Stomach (tissue), 9 donors: ENCODE measurements around the gene NTF4. TPM values are rescaled to one million over a fixed set of nuclear protein-coding genes. Genes with fewer than 3 reads are reported as not detected.

Source experiments
- DNase-seq, 2 donors: peaks; one replicate each; pipeline versions ENCODE4 v3.0.0 to v3.0.0-alpha.2; 2013 to 2019
- H3K27ac ChIP-seq, 5 donors: fragments of 200-600 bp in 4 of 5; sonication (generic) in 4 of 5; one replicate each; pipeline ENCODE4 v1.5.1; 2013 to 2019; ENCODE audit warnings: mild to moderate bottlenecking in 1 of 5, moderate library complexity in 1 of 5
- H3K27me3 ChIP-seq, 3 donors: fragments of 200-600 bp; sonication (generic); one replicate each; pipeline ENCODE4 v1.5.1; 2017 to 2019; ENCODE audit warnings: mixed run types in 1 of 3
- H3K36me3 ChIP-seq, 4 donors: fragments of 200-600 bp; sonication (generic); 1 replicate in 3 of 4; 2 replicates in 1 of 4; pipeline ENCODE4 v1.5.1; 2016 to 2019
- H3K4me1 ChIP-seq, 4 donors: fragments of 200-600 bp; sonication (generic); one replicate each; pipeline ENCODE4 v1.5.1; 2016 to 2019
- H3K4me3 ChIP-seq, 4 donors: fragments of 200-600 bp; sonication (generic) in 3 of 4; one replicate each; pipeline ENCODE4 v1.5.1; 2016 to 2019; ENCODE audit warnings: mild to moderate bottlenecking in 1 of 4
- H3K9me3 ChIP-seq, 4 donors: fragments of 200-600 bp; sonication (generic); one replicate each; pipeline ENCODE4 v1.5.1; 2016 to 2019
- EP300 ChIP-seq: sonication (generic); formaldehyde crosslinking; IDR thresholded peaks from one replicate; pipeline ENCODE4 v1.6.1; 2017; ENCODE audit warnings: antibody characterized with exemption
- POLR2A ChIP-seq, 4 donors: fragments of 450-650 bp; IDR thresholded peaks; one replicate each; pipeline ENCODE4 v1.6.1; 2016; ENCODE audit warnings: antibody characterized with exemption in 4 of 4, control low read depth in 2 of 4, mild to moderate bottlenecking in 1 of 4, moderate library complexity in 1 of 4
- POLR2AphosphoS5 ChIP-seq, 3 donors: sonication (generic); formaldehyde crosslinking; IDR thresholded peaks; one replicate each; pipeline ENCODE4 v1.6.1; 2016; ENCODE audit warnings: antibody characterized with exemption in 3 of 3
- WGBS, 5 donors: extraction: QIAGEN DNeasy Blood & Tissue Kit in 3 of 5; methylation state at CpG; one replicate each; pipeline versions ENCODE4 v1.1.5 to v1.1.7; 2013 to 2018; 5-methylcytosine and 5-hydroxymethylcytosine counted together
- intact Hi-C: fragments of 100-400 bp; cut with DNase I; formaldehyde crosslinking; loops from one replicate; pipeline ENCODE4 v1.15.1; 2023; ENCODE audit warnings: low total_unique reads
- polyA plus RNA-seq, 3 donors: library from polyadenylated mRNA; stranded (reverse); fragments of 200-250 nt; gene quantifications; one replicate each; pipeline ENCODE4 v1.2.3, GENCODE V29; 2013
- total RNA-seq, 5 donors: library from RNA; depleted of rRNA; stranded (reverse); fragments of >200 nt; gene quantifications; one replicate each; pipeline versions ENCODE4 v1.1.0 to v1.2.3, GENCODE V29; 2014 to 2016
- TF ChIP-seq, protein P1 (sequence below), 7 experiments: fragments of 450-650 bp in 4 of 7; fragments of 200-600 bp in 3 of 7; sonication (generic) in 3 of 7; IDR thresholded peaks; one replicate each; pipeline ENCODE4 v1.5.1; 2016 to 2019; ENCODE audit warnings: antibody characterized with exemption in 7 of 7, control low read depth in 2 of 7, mild to moderate bottlenecking in 1 of 7
- donor health status: healthy with polysubstance abuse.
- donor health status: Bipolar disorder and iron deficiency.
- donor health status: healthy.

Gene NTF4
- total and polyA plus RNA-seq, 8 donors: 17.5 TPM; not detected in 7

GRCh38 chr19:49101160-49101559 lies 36.5 kb upstream of the NTF4 start:
- H3K4me3 ChIP-seq: no peak overlapping the region
- intact Hi-C loops: no loop called here
- WGBS, 5 donors: 74 to 83% (median 77%) methylated on average over 12 of the region's 12 CpGs
- TF ChIP-seq POLR2AphosphoS5 (IDR thresholded peaks at IDR 0.05) (no peak), POLR2A (IDR thresholded peaks at IDR 0.05) (no peak), EP300 (no peak)
- TF ChIP-seq, protein P1, sequence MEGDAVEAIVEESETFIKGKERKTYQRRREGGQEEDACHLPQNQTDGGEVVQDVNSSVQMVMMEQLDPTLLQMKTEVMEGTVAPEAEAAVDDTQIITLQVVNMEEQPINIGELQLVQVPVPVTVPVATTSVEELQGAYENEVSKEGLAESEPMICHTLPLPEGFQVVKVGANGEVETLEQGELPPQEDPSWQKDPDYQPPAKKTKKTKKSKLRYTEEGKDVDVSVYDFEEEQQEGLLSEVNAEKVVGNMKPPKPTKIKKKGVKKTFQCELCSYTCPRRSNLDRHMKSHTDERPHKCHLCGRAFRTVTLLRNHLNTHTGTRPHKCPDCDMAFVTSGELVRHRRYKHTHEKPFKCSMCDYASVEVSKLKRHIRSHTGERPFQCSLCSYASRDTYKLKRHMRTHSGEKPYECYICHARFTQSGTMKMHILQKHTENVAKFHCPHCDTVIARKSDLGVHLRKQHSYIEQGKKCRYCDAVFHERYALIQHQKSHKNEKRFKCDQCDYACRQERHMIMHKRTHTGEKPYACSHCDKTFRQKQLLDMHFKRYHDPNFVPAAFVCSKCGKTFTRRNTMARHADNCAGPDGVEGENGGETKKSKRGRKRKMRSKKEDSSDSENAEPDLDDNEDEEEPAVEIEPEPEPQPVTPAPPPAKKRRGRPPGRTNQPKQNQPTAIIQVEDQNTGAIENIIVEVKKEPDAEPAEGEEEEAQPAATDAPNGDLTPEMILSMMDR (IDR thresholded peaks at IDR 0.05): no peak
- H3K36me3 ChIP-seq: peaks cover 95 to 100% (median 99%) of the 10 kb centered on the region in 4 donors
- H3K9me3 ChIP-seq: no peaks in the 10 kb centered on the region
- DNase-seq: no peak
- H3K4me1 ChIP-seq: peaks cover 0 to 23% (median 18%) of the 10 kb centered on the region in 4 donors
- H3K27ac ChIP-seq: no peak overlapping the region
- no peaks in the 10 kb centered on the region for H3K27me3 ChIP-seq

- H3K27ac ChIP-seq: no peak overlapping the region
- no peaks in the 10 kb centered on the region for H3K9me3 ChIP-seq
- H3K4me1 ChIP-seq: peaks cover 0 to 31% (median 25%) of the 10 kb centered on the region in 4 donors
- TF ChIP-seq, protein P1 (IDR thresholded peaks at IDR 0.05): no peak
- TF ChIP-seq POLR2A (IDR thresholded peaks at IDR 0.05) (no peak), POLR2AphosphoS5 (IDR thresholded peaks at IDR 0.05) (no peak), EP300 (no peak)
- peaks cover 91 to 100% (median 99%) of the 10 kb centered on the region in 4 donors for H3K36me3 ChIP-seq
- intact Hi-C loops: loop anchor here (5.0 to 10.0 kb wide), 2 partner anchors 56 to 109 kb away; partner anchors contain the start of genes HRC and TRPM4
- peak in 1 of 2 donors; percentile 53 for DNase-seq
- 28 to 52% (median 46%) methylated on average over 4 of the region's 4 CpGs for WGBS, 5 donors
- H3K4me3 ChIP-seq: no peak overlapping the region
- no peaks in the 10 kb centered on the region for H3K27me3 ChIP-seq
Measured at GRCh38 chr19:49098795-49099194, 34.2 kb upstream of the NTF4 start.

GRCh38 chr19:49097453-49098288 lies 33.1 kb upstream of the NTF4 start:
- WGBS, 5 donors: 34 to 52% (median 38%) methylated on average over 7 to 8 of the region's 8 CpGs
- TF ChIP-seq POLR2A (IDR thresholded peaks at IDR 0.05) (no peak), EP300 (no peak), POLR2AphosphoS5 (IDR thresholded peaks at IDR 0.05) (peak in 1 of 3 donors; percentile 74)
- TF ChIP-seq, protein P1 (IDR thresholded peaks at IDR 0.05): peak in 6 of 7 experiments; percentile 64 to 99 (median 98)
- peaks cover 90 to 100% (median 99%) of the 10 kb centered on the region in 4 donors for H3K36me3 ChIP-seq

More at GRCh38 chr19:49097453-49098288, 33.1 kb upstream of the NTF4 start:
- DNase-seq: peak; percentile 82 to 90
- H3K9me3 ChIP-seq: no peaks in the 10 kb centered on the region
- no peak overlapping the region for H3K4me3 ChIP-seq
- H3K4me1 ChIP-seq: peaks cover 0 to 31% (median 25%) of the 10 kb centered on the region in 4 donors
- H3K27me3 ChIP-seq: no peaks in the 10 kb centered on the region
- H3K27ac ChIP-seq: peak overlapping the region in 3 of 5 donors; percentile 7 to 45 (median 29)
- intact Hi-C loops: loop anchor here (5.0 to 10.0 kb wide), 2 partner anchors 57 to 110 kb away; partner anchors contain the start of genes HRC and TRPM4
